ENCODE results near the gene LMBR1. TPM values are rescaled to one million over a fixed set of nuclear protein-coding genes. Genes with fewer than 3 reads are reported as not detected.
"Not testable (repeated sequence)": the region's sequence is repeated elsewhere in the genome, so short reads cannot be mapped to it uniquely, and the experiment has no call there.

Gene LMBR1
- polyA plus RNA-seq, 3 donors, result 44.7 to 51.4 (median 44.8) TPM

GRCh38 chr7:156666368-156667109 is 226.4 kb downstream of the LMBR1 start:
- no peak for DNase-seq (ENCODE audit: low read depth in 3 of 3, low spot score in 2 of 3)

GRCh38 chr7:156665101-156665500 is 227.9 kb downstream of the LMBR1 start:
- DNase-seq (ENCODE audit: low read depth in 3 of 3, low spot score in 2 of 3), result no peak

GRCh38 chr7:156662277-156662676 is 230.7 kb downstream of the LMBR1 start:
- DNase-seq (ENCODE audit: low read depth in 3 of 3, low spot score in 2 of 3), result no peak

- DNase-seq (ENCODE audit: low read depth in 3 of 3, low spot score in 2 of 3), result no peak
These were observed 231.3 kb downstream of the LMBR1 start for GRCh38 chr7:156661637-156662036.

GRCh38 chr7:156659961-156660360 is 233.0 kb downstream of the LMBR1 start:
- no peak for DNase-seq (ENCODE audit: low read depth in 3 of 3, low spot score in 2 of 3)

- no peak for DNase-seq (ENCODE audit: low read depth in 3 of 3, low spot score in 2 of 3)
These were observed 233.8 kb downstream of the LMBR1 start for GRCh38 chr7:156659203-156659602.

GRCh38 chr7:156657681-156658080 is 235.3 kb downstream of the LMBR1 start:
- DNase-seq (ENCODE audit: low read depth in 3 of 3, low spot score in 2 of 3), result no peak

- DNase-seq (ENCODE audit: low read depth in 3 of 3, low spot score in 2 of 3), result no peak
These were observed 236.4 kb downstream of the LMBR1 start for GRCh38 chr7:156656598-156656997.

GRCh38 chr7:156655983-156656382 is 237.0 kb downstream of the LMBR1 start:
- no peak for DNase-seq (ENCODE audit: low read depth in 3 of 3, low spot score in 2 of 3)

- DNase-seq (ENCODE audit: low read depth in 3 of 3, low spot score in 2 of 3), result no peak
These were observed 237.7 kb downstream of the LMBR1 start for GRCh38 chr7:156655251-156655650.

- no peak for DNase-seq (ENCODE audit: low read depth in 3 of 3, low spot score in 2 of 3)
These were observed 238.3 kb downstream of the LMBR1 start for GRCh38 chr7:156654511-156655234.

- no peak for DNase-seq (ENCODE audit: low read depth in 3 of 3, low spot score in 2 of 3)
These were observed 240.0 kb downstream of the LMBR1 start for GRCh38 chr7:156652886-156653568.

GRCh38 chr7:156651474-156651873 is 241.5 kb downstream of the LMBR1 start:
- DNase-seq (ENCODE audit: low read depth in 3 of 3, low spot score in 2 of 3), result no peak

GRCh38 chr7:156650042-156650441 is 242.9 kb downstream of the LMBR1 start:
- DNase-seq (ENCODE audit: low read depth in 3 of 3, low spot score in 2 of 3), result no peak

GRCh38 chr7:156647330-156647729 is 245.7 kb downstream of the LMBR1 start:
- DNase-seq (ENCODE audit: low read depth in 3 of 3, low spot score in 2 of 3), result not testable (repeated sequence)

GRCh38 chr7:156642306-156643045 is 250.5 kb downstream of the LMBR1 start:
- no peak for DNase-seq (ENCODE audit: low read depth in 3 of 3, low spot score in 2 of 3)

GRCh38 chr7:156640949-156641485 is 252.0 kb downstream of the LMBR1 start:
- DNase-seq (ENCODE audit: low read depth in 3 of 3, low spot score in 2 of 3), result no peak

- DNase-seq (ENCODE audit: low read depth in 3 of 3, low spot score in 2 of 3), result peak; percentile 77 to 84 (median 83)
These were observed 252.6 kb downstream of the LMBR1 start, which contains the start of gene RNF32 for GRCh38 chr7:156640257-156640948. Gene RNF32, plus strand, starts transcription at chr7:156640774. Its CDS starts 3,104 bp downstream, at chr7:156643878.

GRCh38 chr7:156639426-156640256 is 253.3 kb downstream of the LMBR1 start:
- DNase-seq (ENCODE audit: low read depth in 3 of 3, low spot score in 2 of 3), result no peak
